ENCODE measurements around the gene CDH4.

The CDH4 gene

GRCh38 chr20:61645732-61646131 is 393.7 kb downstream of the CDH4 start (continued):
- TF ChIP-seq ZNF518A (tag by site-specific recombination; conservative IDR thresholded peaks at IDR 0.05; ENCODE audit: low read depth), result no peak
- TF ChIP-seq KLF1 (tag by site-specific recombination; IDR thresholded peaks at IDR 0.05), result no peak
- no peak for TF ChIP-seq ZSCAN4 (tag by site-specific recombination; IDR thresholded peaks at IDR 0.05)
- TF ChIP-seq ZNF549 (tag by site-specific recombination; IDR thresholded peaks at IDR 0.05), result no peak
- TF ChIP-seq TCF7L2 (IDR thresholded peaks at IDR 0.05; ENCODE audit: borderline replicate concordance, low read depth, low read length), result no peak
- TF ChIP-seq ZFP69B (tag by site-specific recombination; IDR thresholded peaks at IDR 0.05), result no peak
- no peak for TF ChIP-seq ZNF155 (tag by site-specific recombination; IDR thresholded peaks at IDR 0.05)
- no peak for TF ChIP-seq PBX3 (CRISPR knock-in tag; IDR thresholded peaks at IDR 0.05)
- no peak for TF ChIP-seq BCL11A (tag by site-specific recombination; IDR thresholded peaks at IDR 0.05; ENCODE audit: low read depth)
- no peak for TF ChIP-seq SETDB1 (IDR thresholded peaks at IDR 0.05; ENCODE audit: insufficient read length, low read length)
- TF ChIP-seq ZNF16 (tag by site-specific recombination; IDR thresholded peaks at IDR 0.05; ENCODE audit: low read depth), result no peak

- no peaks in the 10 kb centered on the region for H3K36me3 ChIP-seq (ENCODE audit: control insufficient read depth in 2 of 2, insufficient read depth in 1 of 2, low read length in 2 of 2)
- no peaks in the 10 kb centered on the region for H3K9me3 ChIP-seq (ENCODE audit: control insufficient read depth, insufficient read depth, low read depth, low read length)
- no peak for TF ChIP-seq ATF2 (tag by site-specific recombination; IDR thresholded peaks at IDR 0.05; ENCODE audit: low read depth)
- no peak for TF ChIP-seq ZNF777 (tag by site-specific recombination; IDR thresholded peaks at IDR 0.05; ENCODE audit: borderline replicate concordance)
- no peak for TF ChIP-seq KLF8 (tag by site-specific recombination; IDR thresholded peaks at IDR 0.05)
- TF ChIP-seq ZNF280C (tag by site-specific recombination; IDR thresholded peaks at IDR 0.05), result no peak
- TF ChIP-seq ZFP41 (tag by site-specific recombination; IDR thresholded peaks at IDR 0.05; ENCODE audit: borderline replicate concordance), result no peak
- no peak for TF ChIP-seq ZNF184 (tag by site-specific recombination; IDR thresholded peaks at IDR 0.05)
- no peak for TF ChIP-seq TRIM28 (IDR thresholded peaks at IDR 0.05; ENCODE audit: borderline replicate concordance, low read length)
- TF ChIP-seq ZNF391 (tag by site-specific recombination; IDR thresholded peaks at IDR 0.05; ENCODE audit: borderline replicate concordance, low read depth), result no peak
- no peak for TF ChIP-seq ZNF214 (tag by site-specific recombination; IDR thresholded peaks at IDR 0.05; ENCODE audit: borderline replicate concordance)
- no peak for TF ChIP-seq ZNF76 (tag by site-specific recombination; IDR thresholded peaks at IDR 0.05; ENCODE audit: borderline replicate concordance, low read depth)
- POLR2A ChIA-PET, result no interaction called here
- H3K4me1 ChIP-seq (ENCODE audit: control insufficient read depth, insufficient read depth, low read length), result no peaks in the 10 kb centered on the region
- H3K4me3 ChIP-seq (ENCODE audit: low read depth, low read length), result no peak overlapping the region
- CTCF ChIA-PET, result no interaction called here
- H3K27ac ChIP-seq (ENCODE audit: extremely low read depth, low read depth, low read length), result no peak overlapping the region
These were observed 394.4 kb downstream of the CDH4 start for GRCh38 chr20:61646453-61646852.
